Gastroesophageal sphincter (tissue), 4 donors: ENCODE measurements around the gene FASTKD3. TPM values are rescaled to one million over a fixed set of nuclear protein-coding genes. Genes with fewer than 3 reads are reported as not detected.
A peak's percentile ranks its signal among the peaks of the same experiment; 100 is the strongest.
"Not testable (repeated sequence)": the region's sequence is repeated elsewhere in the genome, so short reads cannot be mapped to it uniquely, and the experiment has no call there.

Experiments
- ATAC-seq: fragments of 150-250 bp; one replicate; pipeline ENCODE4 v1.9.1; 2016; ENCODE audit warnings: mild to moderate bottlenecking, moderate library complexity
- H3K27ac ChIP-seq, 4 donors: fragments of 200-600 bp; sonication (generic) in 3 of 4; 1 replicate in 3 of 4; 2 replicates in 1 of 4; pipeline ENCODE4 v1.5.1; 2016 to 2019
- H3K27me3 ChIP-seq: fragments of 200-600 bp; sonication (generic); one replicate; pipeline ENCODE4 v1.5.1; 2019
- H3K36me3 ChIP-seq, 2 donors: fragments of 200-600 bp; sonication (generic); one replicate each; pipeline ENCODE4 v1.5.1; 2019; ENCODE audit warnings: control low read depth in 1 of 2
- H3K4me1 ChIP-seq, 3 donors: fragments of 200-600 bp; sonication (generic); 1 replicate in 2 of 3; 2 replicates in 1 of 3; pipeline ENCODE4 v1.5.1; 2016 to 2019; ENCODE audit warnings: control low read depth in 2 of 3
- H3K4me3 ChIP-seq, 2 donors: fragments of 200-600 bp; sonication (generic); one replicate each; pipeline ENCODE4 v1.5.1; 2019; ENCODE audit warnings: mild to moderate bottlenecking in 1 of 2, moderate library complexity in 1 of 2
- H3K9me3 ChIP-seq, 3 donors: fragments of 200-600 bp; sonication (generic); one replicate each; pipeline ENCODE4 v1.5.1; 2017 to 2019; ENCODE audit warnings: control low read depth in 2 of 3
- EP300 ChIP-seq: sonication (generic); formaldehyde crosslinking; IDR thresholded peaks from one replicate; pipeline ENCODE4 v1.6.1; 2017; ENCODE audit warnings: antibody characterized with exemption, mild to moderate bottlenecking
- POLR2A ChIP-seq, 2 donors: fragments of 450-650 bp; IDR thresholded peaks; one replicate each; pipeline ENCODE4 v1.6.1; 2017; ENCODE audit warnings: antibody characterized with exemption in 2 of 2, mild to moderate bottlenecking in 2 of 2, moderate library complexity in 1 of 2
- POLR2AphosphoS5 ChIP-seq: sonication (generic); formaldehyde crosslinking; IDR thresholded peaks from one replicate; pipeline ENCODE4 v1.6.1; 2017; ENCODE audit warnings: antibody characterized with exemption
- WGBS, 2 donors: methylation state at CpG; one replicate each; pipeline ENCODE4 v1.1.5; 2018; ENCODE audit warnings: low coverage in 1 of 2; 5-methylcytosine and 5-hydroxymethylcytosine counted together
- total RNA-seq, 4 donors: library from RNA; depleted of rRNA; stranded (reverse); fragments of >200 nt; gene quantifications; one replicate each; pipeline ENCODE4 v1.1.0, GENCODE V29; 2016
- TF ChIP-seq, protein P1 (sequence below), 4 experiments: fragments of 200-600 bp in 2 of 4; fragments of 450-650 bp in 2 of 4; sonication (generic) in 1 of 4; IDR thresholded peaks; one replicate each; pipeline ENCODE4 v1.5.1; 2017 to 2019; ENCODE audit warnings: antibody characterized with exemption in 4 of 4, mild to moderate bottlenecking in 2 of 4, moderate library complexity in 2 of 4

Gene FASTKD3, protein sequence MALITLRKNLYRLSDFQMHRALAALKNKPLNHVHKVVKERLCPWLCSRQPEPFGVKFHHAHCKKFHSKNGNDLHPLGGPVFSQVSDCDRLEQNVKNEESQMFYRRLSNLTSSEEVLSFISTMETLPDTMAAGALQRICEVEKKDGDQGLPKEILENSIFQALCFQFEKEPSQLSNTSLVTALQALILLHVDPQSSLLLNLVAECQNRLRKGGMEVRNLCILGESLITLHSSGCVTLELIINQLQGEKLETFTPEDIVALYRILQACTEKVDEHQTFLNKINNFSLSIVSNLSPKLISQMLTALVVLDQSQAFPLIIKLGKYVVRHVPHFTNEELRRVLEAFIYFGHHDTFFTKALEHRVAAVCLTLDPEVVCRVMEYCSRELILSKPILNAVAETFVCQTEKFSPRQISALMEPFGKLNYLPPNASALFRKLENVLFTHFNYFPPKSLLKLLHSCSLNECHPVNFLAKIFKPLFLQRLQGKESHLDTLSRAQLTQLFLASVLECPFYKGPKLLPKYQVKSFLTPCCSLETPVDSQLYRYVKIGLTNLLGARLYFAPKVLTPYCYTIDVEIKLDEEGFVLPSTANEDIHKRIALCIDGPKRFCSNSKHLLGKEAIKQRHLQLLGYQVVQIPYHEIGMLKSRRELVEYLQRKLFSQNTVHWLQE
- 10 to 100 TPM in 2 of 4 donors, 1 to 10 TPM in 2; 4.6 to 14.4 (median 10.1) TPM for total RNA-seq

DNA sequence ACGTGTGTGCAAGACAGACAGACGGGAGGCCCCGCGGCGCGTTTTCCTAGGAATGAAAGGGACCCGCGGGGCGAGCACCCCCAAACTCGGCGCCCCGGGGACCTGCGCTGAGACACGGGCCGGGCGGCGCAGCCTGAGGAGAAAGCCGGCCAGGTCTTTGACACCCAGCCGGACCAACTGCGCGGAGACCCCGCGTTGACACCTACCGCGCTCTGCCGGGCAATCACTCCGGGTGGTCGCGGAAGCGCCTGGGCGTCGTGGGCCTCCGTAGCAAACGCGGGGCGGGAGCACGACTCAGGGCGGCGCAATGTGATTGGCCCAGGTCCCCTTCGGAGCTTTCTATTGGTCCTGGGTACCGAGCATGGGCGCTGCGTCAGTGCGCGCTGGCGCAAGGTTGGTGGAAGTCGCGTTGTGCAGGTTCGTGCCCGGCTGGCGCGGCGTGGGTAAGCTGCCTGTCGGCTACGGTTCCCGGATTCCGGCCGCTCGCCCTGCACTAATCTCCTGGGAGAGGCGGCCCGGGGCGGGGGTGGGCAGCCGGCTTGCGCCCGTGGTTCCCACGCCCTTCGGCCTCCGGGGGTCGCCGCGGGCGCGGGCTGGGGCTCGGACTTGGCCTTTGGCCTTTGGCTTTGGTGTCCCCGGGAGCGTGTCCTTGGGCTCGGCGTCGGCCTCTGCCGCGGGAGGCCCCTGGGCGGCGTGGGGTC lies at the start of gene FASTKD3, which contains the start of gene MTRR:
FASTKD3 (minus strand) TSS at position 259 of the 701 bp plus-strand sequence. CDS start 948 bp downstream, outside the sequence.
MTRR (plus strand) TSS at position 376 of the 701 bp plus-strand sequence. CDS start 1,647 bp downstream, outside the sequence.
- Histone ChIP-seq H3K27ac (peak within 1 kb of the TSS; percentile 30 to 90 (median 88)), H3K36me3 (peaks cover 0 to 19% of the 10 kb centered on the region in 2 donors), H3K4me3 (peak within 1 kb of the TSS; percentile 76 to 90), H3K27me3 (no peaks in the 10 kb centered on the region), H3K4me1 (peaks cover 11 to 45% (median 13%) of the 10 kb centered on the region in 3 donors), H3K9me3 (no peaks in the 10 kb centered on the region)
- TF ChIP-seq POLR2A (IDR thresholded peaks at IDR 0.05) (peak; percentile 61 to 70), EP300 (no peak), POLR2AphosphoS5 (peak; percentile 91)
- TF ChIP-seq, protein P1, sequence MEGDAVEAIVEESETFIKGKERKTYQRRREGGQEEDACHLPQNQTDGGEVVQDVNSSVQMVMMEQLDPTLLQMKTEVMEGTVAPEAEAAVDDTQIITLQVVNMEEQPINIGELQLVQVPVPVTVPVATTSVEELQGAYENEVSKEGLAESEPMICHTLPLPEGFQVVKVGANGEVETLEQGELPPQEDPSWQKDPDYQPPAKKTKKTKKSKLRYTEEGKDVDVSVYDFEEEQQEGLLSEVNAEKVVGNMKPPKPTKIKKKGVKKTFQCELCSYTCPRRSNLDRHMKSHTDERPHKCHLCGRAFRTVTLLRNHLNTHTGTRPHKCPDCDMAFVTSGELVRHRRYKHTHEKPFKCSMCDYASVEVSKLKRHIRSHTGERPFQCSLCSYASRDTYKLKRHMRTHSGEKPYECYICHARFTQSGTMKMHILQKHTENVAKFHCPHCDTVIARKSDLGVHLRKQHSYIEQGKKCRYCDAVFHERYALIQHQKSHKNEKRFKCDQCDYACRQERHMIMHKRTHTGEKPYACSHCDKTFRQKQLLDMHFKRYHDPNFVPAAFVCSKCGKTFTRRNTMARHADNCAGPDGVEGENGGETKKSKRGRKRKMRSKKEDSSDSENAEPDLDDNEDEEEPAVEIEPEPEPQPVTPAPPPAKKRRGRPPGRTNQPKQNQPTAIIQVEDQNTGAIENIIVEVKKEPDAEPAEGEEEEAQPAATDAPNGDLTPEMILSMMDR (IDR thresholded peaks at IDR 0.05), result peak in 2 of 4 experiments; percentile 8 to 19
- 0% methylated on average over 10 of the region's 83 CpGs; no CpG with 5 or more reads in 1 of the 2 donors for WGBS, 2 donors
- ATAC-seq, result peak; percentile 100

DNA sequence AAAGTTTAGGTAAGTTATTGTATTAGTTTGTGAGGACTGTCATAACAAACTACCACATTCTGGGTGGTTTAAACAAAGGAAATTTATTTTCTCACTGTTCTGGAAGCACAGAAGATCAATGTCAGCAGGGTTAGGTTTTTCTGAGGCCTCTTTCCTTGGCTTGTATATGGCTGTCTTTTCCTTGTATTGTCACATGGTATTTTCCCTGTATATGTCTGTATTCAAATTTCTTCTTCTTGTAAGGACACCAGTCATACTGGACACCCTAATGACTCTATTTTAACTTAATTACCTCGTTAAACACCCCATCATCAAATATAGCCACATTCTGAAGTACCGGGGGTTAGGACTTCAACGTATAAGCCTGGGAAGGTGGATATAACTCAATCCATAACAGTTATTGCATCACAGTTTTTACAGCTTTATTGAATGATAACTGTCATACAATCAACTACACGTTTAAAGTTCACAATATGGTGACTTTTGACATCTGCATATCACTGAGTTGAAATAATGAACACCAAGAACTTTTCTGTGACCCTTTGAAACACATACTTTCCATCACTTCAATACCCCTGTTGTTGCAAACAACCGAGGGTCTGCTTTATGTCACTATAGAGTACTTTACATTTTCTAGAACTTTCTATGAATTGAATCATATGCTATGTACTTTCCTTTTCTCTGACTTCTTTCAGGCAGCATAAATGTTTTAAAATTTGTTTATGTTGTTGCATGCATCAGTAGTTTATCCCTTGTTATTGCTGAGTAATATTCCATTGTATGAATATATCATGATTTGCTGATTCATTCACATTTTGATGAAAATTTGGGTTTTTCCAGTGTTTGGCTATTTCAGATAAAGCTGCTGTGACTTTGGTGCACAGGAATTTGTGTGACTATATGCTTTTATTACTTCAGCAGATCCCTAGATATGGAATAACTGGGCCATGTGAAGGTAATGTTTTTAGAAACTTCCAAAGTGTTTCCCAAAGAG lies 48.6 kb upstream of the FASTKD3 start:
- TF ChIP-seq, protein P1 (IDR thresholded peaks at IDR 0.05), result no peak
- TF ChIP-seq POLR2AphosphoS5 (no peak), POLR2A (IDR thresholded peaks at IDR 0.05) (no peak), EP300 (no peak)
- H3K36me3 ChIP-seq, result no peaks in the 10 kb centered on the region
- no peak overlapping the region for H3K4me3 ChIP-seq
- H3K27ac ChIP-seq, result no peak overlapping the region
- 54 to 63% methylated on average over 5 of the region's 5 CpGs for whole genome bisulfite sequencing, 2 donors
- H3K9me3 ChIP-seq, result peaks cover 0 to 22% (median 0%) of the 10 kb centered on the region in 3 donors
- H3K27me3 ChIP-seq, result no peaks in the 10 kb centered on the region
- ATAC-seq, result no peak
- no peaks in the 10 kb centered on the region for H3K4me1 ChIP-seq

DNA sequence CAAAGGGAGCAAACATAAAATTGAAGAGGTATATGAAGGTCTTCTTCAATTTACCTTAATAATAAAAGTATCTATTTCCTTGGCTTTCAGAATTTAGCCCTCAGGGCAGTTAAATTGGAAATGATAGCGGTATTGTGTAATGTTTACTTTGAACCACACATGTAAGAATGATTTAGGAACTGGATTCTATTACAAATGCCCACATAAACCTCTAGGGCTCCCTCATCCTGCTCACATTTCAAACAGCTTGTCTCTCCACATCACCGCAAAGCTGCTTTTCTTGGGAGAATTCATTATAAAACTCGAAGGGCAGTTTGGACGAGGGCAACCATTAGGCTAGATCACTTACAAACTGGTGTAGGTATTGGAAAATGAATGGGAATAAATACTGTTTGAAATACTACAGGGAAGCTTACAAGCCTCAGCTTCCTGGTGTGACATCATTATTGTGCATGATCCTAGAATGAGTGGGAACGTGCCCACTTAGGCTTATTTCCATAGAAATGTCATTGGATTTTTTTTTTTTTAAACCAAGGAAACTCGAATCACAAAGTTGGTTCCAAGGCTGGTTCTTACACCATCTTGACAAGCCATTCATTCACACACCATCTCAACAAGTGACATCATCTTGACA lies 47.5 kb upstream of the FASTKD3 start:
- H3K4me3 ChIP-seq, result no peak overlapping the region
- no peaks in the 10 kb centered on the region for H3K36me3 ChIP-seq
- H3K27ac ChIP-seq, result no peak overlapping the region
- ATAC-seq, result no peak
- H3K4me1 ChIP-seq, result no peaks in the 10 kb centered on the region
- H3K9me3 ChIP-seq, result peaks cover 0 to 29% (median 0%) of the 10 kb centered on the region in 3 donors
- H3K27me3 ChIP-seq, result no peaks in the 10 kb centered on the region
- TF ChIP-seq POLR2A (IDR thresholded peaks at IDR 0.05), result no peak
- TF ChIP-seq POLR2AphosphoS5, result no peak
- no peak for TF ChIP-seq EP300
- TF ChIP-seq, protein P1 (IDR thresholded peaks at IDR 0.05), result no peak
- 69 to 83% methylated on average over 5 to 6 of the region's 6 CpGs for WGBS, 2 donors

DNA sequence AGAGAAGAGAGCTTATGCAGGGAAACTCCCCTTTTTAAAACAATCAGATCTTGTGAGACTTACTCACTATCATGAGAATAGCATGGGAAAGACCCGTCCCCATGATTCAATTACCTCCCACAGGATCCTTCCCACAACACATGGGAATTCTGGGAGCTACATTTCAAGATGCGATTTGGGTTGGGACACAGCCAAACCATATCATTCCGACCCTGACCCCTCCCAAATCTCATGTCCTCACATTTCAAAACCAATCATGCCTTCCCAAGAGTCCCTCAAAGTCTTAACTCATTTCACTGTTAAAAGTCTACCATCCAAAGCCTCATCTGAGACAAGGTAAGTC lies 42.6 kb upstream of the FASTKD3 start:
- H3K4me1 ChIP-seq, ATAC-seq, H3K27ac ChIP-seq, H3K4me3 ChIP-seq, H3K27me3 ChIP-seq: not testable (repeated sequence)
- 71 to 72% methylated on average over 3 of the region's 3 CpGs for WGBS, 2 donors
- peaks cover 8 to 17% of the 10 kb centered on the region in 2 donors for H3K36me3 ChIP-seq
- H3K9me3 ChIP-seq, result peaks cover 0 to 40% (median 0%) of the 10 kb centered on the region in 3 donors
